ENCODE measurements around the gene CCDC50. TPM values are rescaled to one million over a fixed set of nuclear protein-coding genes. Genes with fewer than 3 reads are reported as not detected.

CCDC50 gene
- total RNA-seq, 1 experiment from 2014 or later = 80.9 TPM

GRCh38 chr3:191376516-191377141, 47.4 kb downstream of the CCDC50 start:
- intact Hi-C loops (cut with micrococcal nuclease) = loop anchor here (1.0 to 10.0 kb wide), 4 partner anchors 40 to 312 kb away; partner anchors contain the start of gene UTS2B
- Histone ChIP-seq H3K27me3 (ENCODE audit: low read length) (no peaks in the 10 kb centered on the region), H3K4me3 (ENCODE audit: low read length) (peak overlapping the region; percentile 11; the same call in 1 of the 2 replicates), H3K9ac (ENCODE audit: low read length) (peak overlapping the region; percentile 33), H4K20me1 (ENCODE audit: low read length) (no peaks in the 10 kb centered on the region), H3K4me1 (ENCODE audit: insufficient read depth, low read length) (peaks cover 44% of the 10 kb centered on the region), H3K9me3 (ENCODE audit: low read length) (no peaks in the 10 kb centered on the region), H2AFZ (ENCODE audit: low read length) (0 out of 2 replicates have a peak overlapping the region, but pooled peaks have one; percentile 12), H3K4me2 (ENCODE audit: low read length) (peak overlapping the region; percentile 55), H3K27ac (ENCODE audit: low read length) (peak overlapping the region; percentile 79), H3F3A (ENCODE audit: low read length, unreplicated experiment) (peaks cover 7% of the 10 kb centered on the region), H3K36me3 (ENCODE audit: low read depth, low read length) (peaks cover 19% of the 10 kb centered on the region; the same call in 1 of the 2 replicates), H3K9me2 (replicated peaks; ENCODE audit: low read length) (no peaks in the 10 kb centered on the region), H3K79me2 (ENCODE audit: low read length) (no peaks in the 10 kb centered on the region)
- ATAC-seq (peak; percentile 93), DNase-seq (peak; percentile 91)
- TF ChIP-seq CTCF (conservative IDR thresholded peaks at IDR 0.05; ENCODE audit: low read depth, low read length) (no peak), EZH2 (IDR thresholded peaks at IDR 0.05; ENCODE audit: low read length, unreplicated experiment) (no peak), EZH2phosphoT487 (IDR thresholded peaks at IDR 0.05; ENCODE audit: borderline replicate concordance, low read length) (no peak)
- ChIA-PET POLR2A (ENCODE audit: unreplicated experiment) (interaction anchor here (0.6 to 0.7 kb wide), 4 partner anchors 43 to 990 kb away, joined by 3 to 5 read pairs (median 4); no protein-coding TSS in a partner anchor), CTCF (interaction anchor here (0.7 to 1.4 kb wide), 2 partner anchors 132 to 134 kb away, joined by 5 to 6 read pairs; no protein-coding TSS in a partner anchor)
- TSS peak; percentile 83 for BruUV-seq (replicated peaks)

GRCh38 chr3:191378142-191378812, 49.1 kb downstream of the CCDC50 start:
- Histone ChIP-seq H3K4me2 (ENCODE audit: low read length) (peak overlapping the region; percentile 55; the same call in 1 of the 2 replicates), H3K4me3 (ENCODE audit: low read length) (no peak overlapping the region), H3K9me3 (ENCODE audit: low read length) (no peaks in the 10 kb centered on the region), H3K4me1 (ENCODE audit: insufficient read depth, low read length) (peaks cover 37% of the 10 kb centered on the region), H4K20me1 (ENCODE audit: low read length) (no peaks in the 10 kb centered on the region), H3K27me3 (ENCODE audit: low read length) (no peaks in the 10 kb centered on the region), H3K36me3 (ENCODE audit: low read depth, low read length) (peaks cover 27% of the 10 kb centered on the region; the same call in 1 of the 2 replicates), H3K79me2 (ENCODE audit: low read length) (no peaks in the 10 kb centered on the region), H3K9me2 (replicated peaks; ENCODE audit: low read length) (no peaks in the 10 kb centered on the region), H3K27ac (ENCODE audit: low read length) (peak overlapping the region; percentile 2; the same call in 1 of the 2 replicates), H2AFZ (ENCODE audit: low read length) (no peak overlapping the region), H3K9ac (ENCODE audit: low read length) (no peak overlapping the region), H3F3A (ENCODE audit: low read length, unreplicated experiment) (peaks cover 7% of the 10 kb centered on the region)
- DNase-seq = peak; percentile 17
- ChIA-PET POLR2A (ENCODE audit: unreplicated experiment) (no interaction called here), CTCF (no interaction called here)
- intact Hi-C loops (cut with micrococcal nuclease) = loop anchor here (10.0 kb wide), 1 partner anchor 313 kb away; no protein-coding TSS in a partner anchor
- no peak for TF ChIP-seq EZH2 (IDR thresholded peaks at IDR 0.05; ENCODE audit: low read length, unreplicated experiment)
- no peak for TF ChIP-seq EZH2phosphoT487 (IDR thresholded peaks at IDR 0.05; ENCODE audit: borderline replicate concordance, low read length)
- no peak for TF ChIP-seq CTCF (conservative IDR thresholded peaks at IDR 0.05; ENCODE audit: low read depth, low read length)
- ATAC-seq = peak; percentile 16
- TSS peak; percentile 5 for BruUV-seq (replicated peaks)
